Cortex of kidney (tissue), 1 donor: Measurements from ENCODE around the gene LAMA3.

Experiments used
- DNase-seq: peaks from one replicate; lab custom pipeline; 2025; lab: John Stamatoyannopoulos, UW

Gene LAMA3

DNA sequence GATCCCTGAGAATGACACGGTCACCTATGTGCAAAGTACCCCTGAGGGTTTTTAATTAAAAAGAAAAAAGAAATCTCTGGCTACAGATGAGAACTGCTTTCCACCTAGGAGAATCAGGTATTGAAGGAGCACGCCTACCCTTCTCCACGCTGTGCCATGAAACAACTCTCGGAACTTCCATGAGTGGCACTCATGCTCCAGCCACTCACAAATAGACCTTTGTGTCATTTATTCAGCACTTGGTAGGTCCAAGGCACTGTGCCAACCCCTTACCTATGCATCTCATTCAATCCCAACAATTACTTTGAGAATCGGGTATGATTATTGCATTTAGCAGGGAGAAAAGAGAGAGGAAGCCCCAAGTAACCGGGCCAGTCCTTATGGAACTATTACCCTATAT is 280.4 kb downstream of the LAMA3 start:
- no peak for DNase-seq

DNA sequence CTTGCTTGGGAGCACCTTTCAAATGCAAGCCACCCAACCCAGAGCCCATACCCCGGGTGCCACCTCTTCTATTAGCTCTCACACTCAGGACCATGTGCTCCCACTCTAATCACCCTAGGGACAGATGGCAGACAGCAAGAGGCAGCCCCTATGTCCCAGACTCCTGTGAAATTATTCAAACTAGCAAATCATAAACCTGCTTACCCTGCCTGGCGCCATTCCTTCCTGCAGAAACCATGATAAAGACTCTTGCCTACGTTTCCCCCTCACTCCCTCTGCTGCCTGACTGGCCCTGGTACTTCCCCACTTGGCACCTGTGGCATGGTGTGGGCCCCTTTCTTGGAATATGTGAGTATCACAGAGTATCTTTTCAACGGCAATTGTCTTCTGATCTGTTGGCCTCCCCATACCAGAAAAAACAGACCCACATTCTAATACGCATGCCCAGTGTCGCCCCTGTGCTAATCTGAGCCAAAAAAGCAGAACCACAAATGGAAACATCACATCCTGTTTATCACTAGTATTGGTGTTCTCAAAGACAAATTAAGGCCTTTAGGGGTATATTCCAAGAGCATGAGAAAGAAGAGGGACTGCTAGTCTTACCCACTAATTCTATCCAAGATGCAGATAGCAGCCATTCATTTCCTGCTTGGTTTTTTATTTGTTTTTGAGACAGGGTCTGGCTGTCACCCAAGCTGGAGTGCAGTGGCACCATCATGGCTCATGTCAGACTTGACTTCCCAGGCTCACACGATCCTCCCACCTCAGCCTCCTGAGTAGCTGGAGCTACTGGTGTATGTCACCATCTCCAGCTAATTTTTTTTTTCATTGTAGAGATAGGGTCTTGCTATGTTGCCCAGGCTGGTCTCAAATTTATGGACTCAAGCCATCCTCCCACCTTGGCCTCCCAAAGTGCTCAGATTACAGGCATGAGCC is 281.2 kb downstream of the LAMA3 start:
- DNase-seq = no peak

DNA sequence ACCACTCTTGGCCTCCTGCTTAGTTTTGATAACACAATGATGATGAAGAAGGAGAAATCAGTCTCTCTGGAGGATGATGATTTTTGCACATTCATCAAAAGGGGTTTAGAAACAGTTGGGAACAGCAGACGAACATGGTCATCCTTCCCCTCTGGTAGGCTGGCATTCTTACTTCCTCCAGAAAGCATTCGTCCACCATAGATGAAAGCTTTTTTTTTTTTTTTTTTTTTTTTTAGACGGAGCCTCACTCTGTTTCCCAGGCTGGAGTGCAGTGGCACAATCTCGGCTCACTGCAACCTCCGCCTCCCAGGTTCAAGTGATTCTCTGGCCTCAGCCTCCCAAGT is 281.8 kb downstream of the LAMA3 start:
- no peak for DNase-seq

DNA sequence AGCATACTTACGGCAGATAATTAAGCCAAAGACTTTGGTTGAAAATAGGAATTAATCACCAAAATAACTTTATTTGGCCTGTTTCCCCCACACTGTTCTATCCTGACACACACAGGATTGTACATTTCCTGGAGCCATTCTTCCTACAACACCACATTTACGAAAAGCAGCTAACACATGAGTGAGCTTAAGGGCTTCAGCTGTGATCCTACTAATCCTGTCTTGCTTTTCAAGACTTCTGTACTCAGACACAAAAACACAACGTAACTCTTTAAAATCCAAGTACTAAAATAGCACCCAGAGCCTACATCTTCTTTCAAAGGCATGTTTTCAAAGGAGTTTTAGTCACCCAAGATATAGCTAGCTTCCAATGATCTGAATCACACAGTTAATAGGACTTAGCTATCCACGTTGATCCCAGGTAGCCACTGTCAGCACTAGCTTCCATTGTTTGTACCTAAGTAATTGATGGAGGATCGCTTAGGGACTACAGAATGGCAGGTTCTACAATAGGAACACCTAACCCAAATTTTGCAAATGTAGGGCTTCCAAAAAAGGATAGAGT is 282.5 kb downstream of the LAMA3 start:
- DNase-seq = no peak

- DNase-seq = no peak
Measured at GRCh38 chr18:23972453-23972852, 283.2 kb downstream of the LAMA3 start.

DNA sequence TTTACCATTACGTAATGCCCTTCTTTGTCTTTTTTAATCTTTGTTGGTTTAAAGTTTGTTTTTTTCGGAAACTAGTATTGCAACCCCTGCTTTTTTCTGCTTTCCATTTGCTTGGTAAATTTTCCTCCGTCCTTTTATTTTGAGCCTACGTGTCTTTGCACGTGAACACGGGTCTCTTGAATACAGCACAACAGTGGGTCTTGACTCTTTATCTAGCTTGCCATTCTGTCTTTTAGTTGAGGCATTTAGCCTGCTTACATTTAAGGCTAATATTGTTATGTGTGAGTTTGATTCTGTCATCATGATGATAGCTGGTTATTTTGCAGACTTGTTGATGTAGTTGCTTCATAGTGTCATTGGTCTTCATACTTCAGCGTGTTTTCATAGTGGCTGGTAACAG is 287.9 kb downstream of the LAMA3 start:
- DNase-seq = no peak

- no peak for DNase-seq
Measured at GRCh38 chr18:23977719-23978483, 288.6 kb downstream of the LAMA3 start.

DNA sequence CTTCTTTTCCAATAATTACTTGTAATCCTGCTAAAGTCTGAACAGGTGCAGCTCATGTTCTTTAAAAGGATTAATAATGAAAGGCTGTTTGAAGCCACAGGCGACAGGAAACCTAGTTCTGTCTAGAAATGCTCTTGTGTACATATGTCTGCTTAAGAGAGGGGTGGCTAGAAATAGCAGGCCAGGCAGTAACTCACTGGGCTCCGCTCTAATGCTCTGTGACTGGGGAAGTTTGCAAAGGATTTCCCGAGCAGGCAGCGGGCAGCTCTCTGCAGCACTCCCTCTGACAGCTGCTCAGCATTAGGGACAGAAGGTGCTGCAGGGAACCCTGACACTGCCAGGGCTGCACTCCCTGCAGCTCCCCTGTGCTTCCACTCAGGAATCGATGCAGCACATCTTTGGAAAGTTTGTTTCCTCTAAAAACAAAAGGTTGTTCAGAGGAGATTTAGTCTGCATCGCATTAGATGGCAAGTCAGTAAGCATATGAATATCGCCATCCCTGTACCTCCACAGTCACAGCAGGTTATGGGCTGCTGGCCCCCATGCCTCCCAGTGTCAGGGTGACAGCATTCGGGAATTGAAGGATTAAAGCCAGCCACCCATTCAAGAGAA is 292.2 kb downstream of the LAMA3 start:
- DNase-seq = no peak

DNA sequence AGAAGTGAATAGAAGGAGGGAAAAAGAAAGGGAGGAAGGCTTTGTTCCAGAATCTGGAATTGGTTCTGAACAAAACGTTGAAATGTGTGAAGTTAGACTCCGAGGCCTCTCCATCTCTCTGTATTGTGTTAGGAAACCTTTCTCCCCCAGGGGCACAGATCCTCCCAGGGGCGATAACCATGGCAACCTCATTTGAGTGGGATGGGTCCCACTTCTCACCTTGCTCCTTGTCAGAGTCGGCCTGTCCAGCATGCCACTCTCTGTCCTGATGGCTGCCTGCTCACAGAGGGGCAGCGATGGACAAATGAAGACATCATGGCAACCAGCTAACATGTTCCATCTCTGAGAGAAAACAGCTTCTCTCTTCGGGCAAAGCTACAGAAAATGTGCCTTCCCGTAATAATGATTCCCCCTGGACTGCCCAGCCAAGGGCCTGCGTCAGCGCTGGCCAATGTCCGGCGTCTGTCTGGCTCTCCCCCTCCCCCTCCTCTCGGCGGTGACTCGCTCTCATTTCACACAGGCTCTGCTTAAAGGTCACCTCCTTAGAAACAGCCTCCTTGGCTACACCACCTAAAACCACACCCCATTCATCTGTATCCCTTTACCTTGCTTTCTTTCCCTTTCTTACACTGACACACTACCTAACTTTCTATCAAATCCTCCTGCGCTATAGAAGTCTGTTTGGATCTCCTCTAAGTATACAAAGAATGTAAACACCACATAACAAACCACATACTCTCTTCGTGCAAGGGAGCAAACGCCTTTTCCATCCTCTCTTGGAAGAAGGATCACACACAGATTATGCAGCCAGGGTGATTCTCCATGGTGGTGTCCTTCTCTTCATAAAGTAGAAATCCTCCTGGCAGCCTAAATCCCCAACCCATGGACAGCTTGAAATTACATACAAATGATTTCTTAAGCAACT is 293.2 kb downstream of the LAMA3 start:
- DNase-seq = no peak

- DNase-seq = no peak
Measured at GRCh38 chr18:23983112-23983511, 293.9 kb downstream of the LAMA3 start.

GRCh38 chr18:23986600-23987359 is 297.5 kb downstream of the LAMA3 start:
- DNase-seq = no peak

DNA sequence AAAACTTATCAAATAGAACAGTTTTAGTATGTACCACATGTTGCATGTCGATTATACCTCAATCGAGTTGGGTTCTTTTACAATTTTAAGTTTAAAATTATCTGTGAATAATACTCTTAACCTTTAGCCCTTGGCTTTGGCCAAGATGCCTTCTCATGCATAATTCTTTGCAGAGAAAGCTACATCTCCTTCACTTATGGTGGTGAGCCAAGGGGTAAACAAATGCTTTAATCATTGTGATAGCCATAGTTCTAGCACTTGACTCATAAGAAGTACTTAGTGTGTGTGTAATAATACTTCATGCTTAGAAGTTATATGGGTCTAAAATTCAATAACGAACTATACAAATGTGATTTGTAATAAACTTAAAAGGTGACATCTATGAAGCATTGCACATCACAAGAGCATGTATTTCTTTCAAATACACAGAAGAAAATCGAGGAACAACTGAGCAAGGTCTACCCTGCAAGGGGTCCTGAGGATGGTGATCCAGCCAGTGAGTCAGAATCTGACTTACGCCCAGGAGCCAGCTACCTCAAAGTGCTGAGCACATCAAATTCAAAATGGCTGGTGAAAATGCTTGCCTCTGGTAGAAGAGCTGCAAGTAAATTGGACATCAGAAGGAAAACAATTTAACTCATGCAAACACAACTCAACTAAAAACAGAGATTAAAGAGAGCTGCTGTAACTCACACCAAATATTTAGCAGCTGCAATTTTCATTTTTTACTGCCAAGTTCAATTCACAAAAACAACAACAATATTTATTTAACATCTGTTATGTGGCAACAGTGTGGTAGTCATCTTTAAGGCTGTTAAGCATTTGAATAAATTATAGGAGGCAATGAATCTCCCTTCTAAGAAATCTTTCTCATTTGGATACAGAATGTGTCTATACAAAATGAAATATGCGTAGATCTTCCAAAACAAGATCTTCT is 301.5 kb downstream of the LAMA3 start:
- DNase-seq = no peak

GRCh38 chr18:23992089-23992940 is 303.1 kb downstream of the LAMA3 start:
- DNase-seq = no peak

GRCh38 chr18:23992941-23993280 is 303.7 kb downstream of the LAMA3 start:
- no peak for DNase-seq

GRCh38 chr18:23994361-23994902 is 305.2 kb downstream of the LAMA3 start:
- no peak for DNase-seq

DNA sequence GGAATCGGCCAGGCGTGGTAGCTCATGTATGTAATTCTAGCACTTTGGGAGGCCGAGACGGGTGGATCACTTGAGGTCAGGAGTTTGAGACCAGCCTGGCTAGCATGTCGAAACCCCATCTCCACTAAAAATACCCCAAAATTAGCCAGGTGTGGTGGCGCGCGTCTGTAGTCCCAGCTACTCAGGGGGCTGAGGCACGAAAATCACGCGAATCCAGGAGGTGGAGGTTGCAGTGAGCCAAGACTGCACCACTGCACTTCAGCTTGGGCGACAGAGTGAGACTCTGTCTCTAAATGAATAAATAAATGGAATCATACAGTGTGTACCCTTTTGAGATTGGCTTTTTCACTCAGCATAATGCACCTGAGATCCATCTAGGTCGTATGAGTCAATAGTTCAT is 305.9 kb downstream of the LAMA3 start:
- no peak for DNase-seq

GRCh38 chr18:23998018-23998417 is 308.8 kb downstream of the LAMA3 start:
- no peak for DNase-seq

DNA sequence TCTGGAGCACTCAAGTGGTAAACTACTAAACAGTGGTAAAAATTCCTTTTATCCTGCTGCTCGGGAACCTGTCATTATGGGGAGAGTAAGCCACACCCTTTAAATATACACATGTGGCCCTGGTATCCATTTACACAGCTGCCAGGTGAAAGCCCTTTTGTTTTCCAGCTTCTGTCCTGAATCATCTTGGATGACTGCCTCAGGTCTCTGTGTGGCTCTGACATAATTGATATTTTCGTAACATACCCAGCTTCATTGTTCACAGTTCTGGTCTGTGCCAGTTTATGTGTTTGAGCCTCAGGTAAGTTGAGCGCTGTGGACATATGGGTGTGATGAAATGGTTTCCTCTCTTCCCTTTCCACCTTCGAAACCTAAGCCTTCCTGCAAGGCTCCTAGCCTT is 309.6 kb downstream of the LAMA3 start:
- no peak for DNase-seq
